BLaER1 (cell line): ENCODE results near the gene TAPBP.
A peak's percentile ranks its signal among the peaks of the same experiment; 100 is the strongest.
"Not testable (repeated sequence)": the region's sequence is repeated elsewhere in the genome, so short reads cannot be mapped to it uniquely, and the experiment has no call there.

Experiments used
- H3K27ac ChIP-seq: shearing (Covaris generic); formaldehyde crosslinking; 2 replicates; pipeline ENCODE4 v1.8.1; 2022
- H3K27me3 ChIP-seq: shearing (Covaris generic); formaldehyde crosslinking; 2 replicates; pipeline ENCODE4 v1.8.1; 2022
- H3K36me3 ChIP-seq: shearing (Covaris generic); formaldehyde crosslinking; 2 replicates; pipeline ENCODE4 v1.8.1; 2022
- H3K4me1 ChIP-seq: shearing (Covaris generic); formaldehyde crosslinking; 2 replicates; pipeline ENCODE4 v1.8.1; 2022
- H3K4me2 ChIP-seq: shearing (Covaris generic); formaldehyde crosslinking; 2 replicates; pipeline ENCODE4 v1.8.1; 2022
- H3K4me3 ChIP-seq: shearing (Covaris generic); formaldehyde crosslinking; 2 replicates; pipeline ENCODE4 v1.8.1; 2022
- H3K9ac ChIP-seq: shearing (Covaris generic); formaldehyde crosslinking; 2 replicates; pipeline ENCODE4 v1.8.1; 2022
- H3K9me3 ChIP-seq: shearing (Covaris generic); formaldehyde crosslinking; 2 replicates; pipeline ENCODE4 v1.8.1; 2022
- H4K20me1 ChIP-seq: shearing (Covaris generic); formaldehyde crosslinking; 2 replicates; pipeline ENCODE4 v1.8.1; 2022
- Cebpa-rat ChIP-seq: shearing (Covaris generic); IDR thresholded peaks from 2 replicates; pipeline ENCODE4 v1.8.1; 2022

Gene TAPBP

GRCh38 chr6:33288921-33289783 is 24.7 kb downstream of the TAPBP start, which contains the start of the genes PFDN6 and WDR46:
Gene PFDN6, plus strand, starts transcription at chr6:33289601. Its CDS starts 256 bp downstream, at chr6:33289857.
Gene WDR46, minus strand, starts transcription at chr6:33289239. Its CDS starts 69 bp downstream, at chr6:33289170.
- no peaks in the 10 kb centered on the region for H3K27me3 ChIP-seq
- H4K20me1 ChIP-seq, result peaks cover 28% of the 10 kb centered on the region; the same call in 1 of the 2 replicates
- no peak for TF ChIP-seq Cebpa-rat
- H3K4me3 ChIP-seq, result peak within 1 kb of the TSS; percentile 87
- H3K9ac ChIP-seq, result peak within 1 kb of the TSS; percentile 87
- peaks cover 75% of the 10 kb centered on the region for H3K36me3 ChIP-seq
- peak within 1 kb of the TSS; percentile 84 for H3K27ac ChIP-seq
- peak within 1 kb of the TSS; percentile 95 for H3K4me2 ChIP-seq
- peaks cover 28% of the 10 kb centered on the region for H3K4me1 ChIP-seq
- H3K9me3 ChIP-seq, result no peaks in the 10 kb centered on the region

- Histone ChIP-seq H3K9ac (peak overlapping the region; percentile 87), H4K20me1 (peaks cover 26% of the 10 kb centered on the region; the same call in 1 of the 2 replicates), H3K27me3 (no peaks in the 10 kb centered on the region), H3K4me2 (peak overlapping the region; percentile 95), H3K9me3 (no peaks in the 10 kb centered on the region), H3K4me1 (peaks cover 28% of the 10 kb centered on the region), H3K27ac (peak overlapping the region; percentile 84), H3K4me3 (peak overlapping the region; percentile 87), H3K36me3 (peaks cover 75% of the 10 kb centered on the region)
- no peak for TF ChIP-seq Cebpa-rat
These were observed 25.5 kb downstream of the TAPBP start for GRCh38 chr6:33288141-33288920.

GRCh38 chr6:33286946-33287914 is 26.6 kb downstream of the TAPBP start:
- Histone ChIP-seq H3K4me1 (peaks cover 28% of the 10 kb centered on the region), H3K4me3 (no peak overlapping the region), H3K4me2 (peak overlapping the region; percentile 95), H4K20me1 (peaks cover 24% of the 10 kb centered on the region; the same call in 1 of the 2 replicates), H3K27me3 (no peaks in the 10 kb centered on the region), H3K9me3 (no peaks in the 10 kb centered on the region), H3K36me3 (peaks cover 75% of the 10 kb centered on the region), H3K27ac (no peak overlapping the region), H3K9ac (no peak overlapping the region; the same call in 1 of the 2 replicates)
- TF ChIP-seq Cebpa-rat, result no peak

- not testable (repeated sequence) for H3K9me3 ChIP-seq, H3K4me2 ChIP-seq, H3K27me3 ChIP-seq, H3K27ac ChIP-seq, H3K4me3 ChIP-seq
- Histone ChIP-seq H4K20me1 (peaks cover 29% of the 10 kb centered on the region), H3K36me3 (peaks cover 81% of the 10 kb centered on the region), H3K4me1 (peaks cover 24% of the 10 kb centered on the region), H3K9ac (0 out of 2 replicates have a peak overlapping the region, but pooled peaks have one; percentile 19)
These were observed 28.7 kb downstream of the TAPBP start for GRCh38 chr6:33285214-33285613.

- Histone ChIP-seq H4K20me1 (peaks cover 66% of the 10 kb centered on the region), H3K4me3 (no peak overlapping the region), H3K4me2 (peak overlapping the region; percentile 99; the same call in 1 of the 2 replicates), H3K4me1 (peaks cover 46% of the 10 kb centered on the region), H3K9me3 (no peaks in the 10 kb centered on the region), H3K9ac (peak overlapping the region; percentile 13; the same call in 1 of the 2 replicates), H3K27me3 (no peaks in the 10 kb centered on the region), H3K27ac (0 out of 2 replicates have a peak overlapping the region, but pooled peaks have one; percentile 9), H3K36me3 (peaks cover 88% of the 10 kb centered on the region)
- no peak for TF ChIP-seq Cebpa-rat
These were observed 33.3 kb downstream of the TAPBP start for GRCh38 chr6:33280539-33280938.

GRCh38 chr6:33279971-33280511 is 33.8 kb downstream of the TAPBP start:
- peak overlapping the region; percentile 35; the same call in 1 of the 2 replicates for H3K27ac ChIP-seq
- H4K20me1 ChIP-seq, result peaks cover 66% of the 10 kb centered on the region
- no peaks in the 10 kb centered on the region for H3K27me3 ChIP-seq
- TF ChIP-seq Cebpa-rat, result no peak
- peaks cover 88% of the 10 kb centered on the region for H3K36me3 ChIP-seq
- peak overlapping the region; percentile 99 for H3K4me2 ChIP-seq
- H3K9me3 ChIP-seq, result no peaks in the 10 kb centered on the region
- peaks cover 51% of the 10 kb centered on the region for H3K4me1 ChIP-seq
- H3K4me3 ChIP-seq, result no peak overlapping the region
- H3K9ac ChIP-seq, result peak overlapping the region; percentile 43; the same call in 1 of the 2 replicates

GRCh38 chr6:33279257-33279695 is 34.6 kb downstream of the TAPBP start:
- peaks cover 88% of the 10 kb centered on the region for H3K36me3 ChIP-seq
- peaks cover 59% of the 10 kb centered on the region for H3K4me1 ChIP-seq
- no peaks in the 10 kb centered on the region for H3K27me3 ChIP-seq
- peaks cover 66% of the 10 kb centered on the region for H4K20me1 ChIP-seq
- H3K27ac ChIP-seq, result peak overlapping the region; percentile 35; the same call in 1 of the 2 replicates
- no peak for TF ChIP-seq Cebpa-rat
- no peak overlapping the region for H3K4me3 ChIP-seq
- peak overlapping the region; percentile 43 for H3K9ac ChIP-seq
- H3K4me2 ChIP-seq, result peak overlapping the region; percentile 99
- no peaks in the 10 kb centered on the region for H3K9me3 ChIP-seq

- peaks cover 88% of the 10 kb centered on the region for H3K36me3 ChIP-seq
- H3K4me3 ChIP-seq, result no peak overlapping the region
- H3K27ac ChIP-seq, result peak overlapping the region; percentile 35; the same call in 1 of the 2 replicates
- H3K4me2 ChIP-seq, result peak overlapping the region; percentile 99
- H3K9ac ChIP-seq, result peak overlapping the region; percentile 43; the same call in 1 of the 2 replicates
- H3K4me1 ChIP-seq, result peaks cover 63% of the 10 kb centered on the region
- peaks cover 68% of the 10 kb centered on the region for H4K20me1 ChIP-seq
- H3K9me3 ChIP-seq, result no peaks in the 10 kb centered on the region
- TF ChIP-seq Cebpa-rat, result no peak
- no peaks in the 10 kb centered on the region for H3K27me3 ChIP-seq
These were observed 35.1 kb downstream of the TAPBP start for GRCh38 chr6:33278810-33279209.
